ENCODE data around the gene KLRG1. TPM values are rescaled to one million over a fixed set of nuclear protein-coding genes. Genes with fewer than 3 reads are reported as not detected.

The KLRG1 gene
- total RNA-seq, 2 donors from 2014 or later: 0.54 to 1.0 TPM

DNA sequence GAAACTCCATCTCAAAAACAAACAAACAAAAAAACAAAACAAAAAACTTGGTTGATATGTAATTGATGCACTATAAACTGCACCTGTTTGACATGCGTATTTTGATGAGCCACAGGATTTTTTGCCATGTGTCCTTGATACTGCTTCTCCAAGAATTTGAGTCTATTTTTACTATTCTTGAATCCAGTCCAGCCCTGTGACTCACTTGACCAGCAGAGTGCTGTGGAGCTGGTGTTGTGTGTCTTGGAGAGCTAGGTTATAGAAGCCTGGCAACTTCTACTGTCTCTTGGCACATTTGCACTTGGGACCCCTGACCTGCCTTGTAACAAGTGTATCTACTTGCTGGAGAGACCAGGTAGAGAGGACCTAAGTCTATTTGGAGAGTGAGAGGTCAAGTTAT, 52.0 kb downstream of the KLRG1 start:
- no peaks in the 10 kb centered on the region for H3K27me3 ChIP-seq
- no peak overlapping the region for H3K4me3 ChIP-seq
- no peaks in the 10 kb centered on the region for H3K36me3 ChIP-seq
- H3K9me3 ChIP-seq: no peaks in the 10 kb centered on the region
- no peak for DNase-seq
- no peak overlapping the region for H3K27ac ChIP-seq
- TF ChIP-seq, protein P1, sequence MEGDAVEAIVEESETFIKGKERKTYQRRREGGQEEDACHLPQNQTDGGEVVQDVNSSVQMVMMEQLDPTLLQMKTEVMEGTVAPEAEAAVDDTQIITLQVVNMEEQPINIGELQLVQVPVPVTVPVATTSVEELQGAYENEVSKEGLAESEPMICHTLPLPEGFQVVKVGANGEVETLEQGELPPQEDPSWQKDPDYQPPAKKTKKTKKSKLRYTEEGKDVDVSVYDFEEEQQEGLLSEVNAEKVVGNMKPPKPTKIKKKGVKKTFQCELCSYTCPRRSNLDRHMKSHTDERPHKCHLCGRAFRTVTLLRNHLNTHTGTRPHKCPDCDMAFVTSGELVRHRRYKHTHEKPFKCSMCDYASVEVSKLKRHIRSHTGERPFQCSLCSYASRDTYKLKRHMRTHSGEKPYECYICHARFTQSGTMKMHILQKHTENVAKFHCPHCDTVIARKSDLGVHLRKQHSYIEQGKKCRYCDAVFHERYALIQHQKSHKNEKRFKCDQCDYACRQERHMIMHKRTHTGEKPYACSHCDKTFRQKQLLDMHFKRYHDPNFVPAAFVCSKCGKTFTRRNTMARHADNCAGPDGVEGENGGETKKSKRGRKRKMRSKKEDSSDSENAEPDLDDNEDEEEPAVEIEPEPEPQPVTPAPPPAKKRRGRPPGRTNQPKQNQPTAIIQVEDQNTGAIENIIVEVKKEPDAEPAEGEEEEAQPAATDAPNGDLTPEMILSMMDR (IDR thresholded peaks at IDR 0.05): no peak
- H3K4me1 ChIP-seq: no peaks in the 10 kb centered on the region
- intact Hi-C loops (cut with DNase I): loop anchor here (5.0 to 10.0 kb wide), 2 partner anchors 359 to 497 kb away; partner anchors contain the start of gene CLEC4E
- no peak overlapping the region for H3K9ac ChIP-seq (ENCODE audit: low read depth in 2 of 2, low read length in 2 of 2)

DNA sequence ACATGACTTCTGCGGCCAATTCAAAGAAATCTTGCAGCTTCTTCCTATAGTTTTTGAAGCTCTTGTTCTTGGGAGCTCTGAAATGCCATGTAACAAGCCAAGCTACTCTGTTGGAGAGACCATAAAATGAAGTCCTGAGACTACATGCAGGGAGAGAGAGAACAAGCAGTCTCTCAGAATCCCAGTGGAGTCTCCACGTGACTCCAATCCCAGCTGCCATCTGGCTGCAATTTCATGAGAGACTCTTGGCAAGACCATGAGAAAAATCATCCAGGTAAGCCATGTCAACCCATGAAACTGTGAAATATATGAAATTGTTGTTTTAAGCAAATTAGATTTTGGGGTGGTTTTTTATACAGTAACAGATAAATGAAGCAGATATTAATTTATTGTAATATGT, 54.4 kb downstream of the KLRG1 start:
- DNase-seq: no peak
- Histone ChIP-seq H3K4me3 (no peak overlapping the region), H3K36me3 (no peaks in the 10 kb centered on the region), H3K9me3 (no peaks in the 10 kb centered on the region), H3K4me1 (no peaks in the 10 kb centered on the region), H3K27ac (no peak overlapping the region), H3K9ac (ENCODE audit: low read depth in 2 of 2, low read length in 2 of 2) (no peak overlapping the region), H3K27me3 (no peaks in the 10 kb centered on the region)
- TF ChIP-seq, protein P1 (IDR thresholded peaks at IDR 0.05): no peak
- intact Hi-C loops (cut with DNase I): loop anchor here (5.0 to 10.0 kb wide), 2 partner anchors 361 to 499 kb away; partner anchors contain the start of gene CLEC4E

DNA sequence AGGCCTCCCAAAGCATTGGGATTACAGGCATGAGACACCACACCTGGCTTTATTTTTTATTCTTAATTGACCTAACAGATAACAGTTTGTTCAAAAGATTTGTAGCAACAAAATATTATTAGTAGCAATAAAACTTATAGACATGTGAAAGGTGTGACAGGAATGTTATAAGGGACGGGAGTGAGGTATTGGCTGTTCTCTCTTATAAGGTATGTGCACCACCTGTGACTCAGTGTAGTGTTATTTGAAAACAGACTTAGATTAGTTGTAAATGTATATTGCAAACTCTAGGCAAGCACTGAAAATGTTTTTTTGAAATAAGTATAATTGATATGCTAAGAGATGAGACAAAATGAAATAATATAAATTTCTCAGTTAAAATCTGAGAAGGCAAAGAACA, 57.8 kb downstream of the KLRG1 start:
- DNase-seq: no peak
- Histone ChIP-seq H3K4me1 (no peaks in the 10 kb centered on the region), H3K27ac (no peak overlapping the region), H3K9ac (ENCODE audit: low read depth in 2 of 2, low read length in 2 of 2) (no peak overlapping the region), H3K4me3 (no peak overlapping the region), H3K27me3 (no peaks in the 10 kb centered on the region), H3K9me3 (no peaks in the 10 kb centered on the region), H3K36me3 (no peaks in the 10 kb centered on the region)
- intact Hi-C loops (cut with DNase I): loop anchor here (10.0 kb wide), 1 partner anchor 502 kb away; the partner anchor contains the start of gene CLEC4E
- TF ChIP-seq, protein P1 (IDR thresholded peaks at IDR 0.05): no peak

DNA sequence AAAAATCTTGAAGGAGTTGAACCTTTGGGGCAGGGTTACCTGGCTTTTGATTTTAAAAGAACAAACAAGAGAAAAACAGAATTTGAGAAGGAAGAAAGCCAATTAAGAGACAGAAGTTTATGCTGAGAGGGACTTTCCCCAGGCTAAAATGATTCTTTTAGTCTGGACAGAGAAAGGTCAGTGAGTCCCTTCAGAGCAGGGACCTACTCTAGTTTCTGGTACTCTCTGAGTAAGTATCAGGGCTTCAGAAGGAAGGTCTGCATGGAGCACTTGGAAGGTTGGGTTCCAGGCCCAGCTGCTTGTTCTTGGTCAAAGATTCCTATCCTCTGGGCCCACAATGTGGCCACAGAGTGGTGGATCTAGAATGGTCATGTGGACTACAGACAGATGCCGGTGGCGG, 59.6 kb downstream of the KLRG1 start:
- Histone ChIP-seq H3K4me3 (no peak overlapping the region), H3K4me1 (no peaks in the 10 kb centered on the region), H3K9ac (ENCODE audit: low read depth in 2 of 2, low read length in 2 of 2) (no peak overlapping the region), H3K36me3 (no peaks in the 10 kb centered on the region), H3K9me3 (no peaks in the 10 kb centered on the region), H3K27me3 (no peaks in the 10 kb centered on the region), H3K27ac (no peak overlapping the region)
- no peak for DNase-seq
- TF ChIP-seq, protein P1 (IDR thresholded peaks at IDR 0.05): no peak
- intact Hi-C loops (cut with DNase I): loop anchor here (10.0 kb wide), 1 partner anchor 504 kb away; the partner anchor contains the start of gene CLEC4E

DNA sequence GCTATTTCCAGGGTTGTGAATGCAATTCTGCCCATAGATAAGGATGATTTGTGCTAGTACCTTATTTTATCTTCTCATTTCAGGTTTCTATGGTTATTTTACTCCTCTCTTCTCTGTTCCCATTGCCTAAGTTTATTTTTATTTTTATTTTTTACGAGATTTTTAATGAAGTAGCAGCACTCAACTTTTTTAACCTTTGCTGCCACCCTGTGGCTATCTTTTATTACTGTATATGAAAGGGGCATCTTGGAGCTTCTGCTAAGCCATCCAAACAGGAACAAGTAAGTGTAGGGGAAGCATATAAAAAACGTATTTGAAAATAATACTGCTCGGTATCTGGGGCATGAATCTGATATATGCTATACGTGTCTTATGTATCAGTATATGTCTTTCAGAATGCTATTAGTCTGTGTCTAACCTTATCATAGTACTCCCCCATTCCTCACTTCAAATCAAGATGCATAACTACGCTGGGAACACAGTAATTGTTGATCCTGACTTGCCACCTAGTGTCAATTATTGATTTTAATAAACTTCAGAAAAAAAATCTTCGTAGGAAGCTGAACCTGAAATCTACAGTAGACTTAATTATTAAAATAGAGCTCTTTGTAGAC, 60.3 kb downstream of the KLRG1 start:
- intact Hi-C loops (cut with DNase I): loop anchor here (10.0 kb wide), 1 partner anchor 505 kb away; the partner anchor contains the start of gene CLEC4E
- TF ChIP-seq, protein P1 (IDR thresholded peaks at IDR 0.05): peak; percentile 26
- DNase-seq: no peak
- Histone ChIP-seq H3K4me1 (no peaks in the 10 kb centered on the region), H3K27ac (no peak overlapping the region), H3K36me3 (no peaks in the 10 kb centered on the region), H3K27me3 (no peaks in the 10 kb centered on the region), H3K9ac (ENCODE audit: low read depth in 2 of 2, low read length in 2 of 2) (no peak overlapping the region), H3K9me3 (no peaks in the 10 kb centered on the region), H3K4me3 (no peak overlapping the region)
